GM19467 (cell line): ENCODE data around the gene GLRA3.
"Not testable (repeated sequence)": the region's sequence is repeated elsewhere in the genome, so short reads cannot be mapped to it uniquely, and the experiment has no call there.

Experiments
- ATAC-seq: cut with Tn5 transposase; IDR thresholded peaks from one replicate; pipeline ENCODE4 v1.9.1; 2021; ENCODE audit warnings: mild to moderate bottlenecking, moderate library complexity; ENCODE audit not compliant: unreplicated experiment

GLRA3 gene

GRCh38 chr4:174669270-174669669 lies 159.8 kb downstream of the GLRA3 start:
- no peak for ATAC-seq

GRCh38 chr4:174665799-174666198 lies 163.2 kb downstream of the GLRA3 start:
- no peak for ATAC-seq

GRCh38 chr4:174663216-174663615 lies 165.8 kb downstream of the GLRA3 start:
- no peak for ATAC-seq

GRCh38 chr4:174658246-174658645 lies 170.8 kb downstream of the GLRA3 start:
- no peak for ATAC-seq

- no peak for ATAC-seq
Observed at GRCh38 chr4:174657472-174657871, 171.6 kb downstream of the GLRA3 start.

GRCh38 chr4:174654634-174655033 lies 174.4 kb downstream of the GLRA3 start:
- no peak for ATAC-seq

GRCh38 chr4:174650711-174651355 lies 178.2 kb downstream of the GLRA3 start:
- no peak for ATAC-seq

GRCh38 chr4:174648812-174649211 lies 180.2 kb downstream of the GLRA3 start:
- ATAC-seq = no peak

- ATAC-seq = no peak
Observed at GRCh38 chr4:174646326-174646725, 182.7 kb downstream of the GLRA3 start.

- no peak for ATAC-seq
Observed at GRCh38 chr4:174640146-174640545, 188.9 kb downstream of the GLRA3 start.

GRCh38 chr4:174635732-174636131 lies 193.3 kb downstream of the GLRA3 start:
- no peak for ATAC-seq

- no peak for ATAC-seq
Observed at GRCh38 chr4:174633399-174633798, 195.6 kb downstream of the GLRA3 start.

- no peak for ATAC-seq
Observed at GRCh38 chr4:174631901-174632758, 196.9 kb downstream of the GLRA3 start.

- not testable (repeated sequence) for ATAC-seq
Observed at GRCh38 chr4:174629907-174630450, 199.1 kb downstream of the GLRA3 start.

GRCh38 chr4:174629265-174629664 lies 199.8 kb downstream of the GLRA3 start:
- ATAC-seq = no peak

- no peak for ATAC-seq
Observed at GRCh38 chr4:174628191-174628590, 200.9 kb downstream of the GLRA3 start.

- ATAC-seq = no peak
Observed at GRCh38 chr4:174627473-174627872, 201.6 kb downstream of the GLRA3 start.

- ATAC-seq = no peak
Observed at GRCh38 chr4:174626342-174627008, 202.6 kb downstream of the GLRA3 start.

- no peak for ATAC-seq
Observed at GRCh38 chr4:174616661-174617060, 212.4 kb downstream of the GLRA3 start.

GRCh38 chr4:174613979-174614378 lies 215.1 kb downstream of the GLRA3 start:
- ATAC-seq = no peak

- ATAC-seq = no peak
Observed at GRCh38 chr4:174611792-174612191, 217.3 kb downstream of the GLRA3 start.
